WI38 (cell line): ENCODE data around the gene PPP2R2C.

Experiments used
- H3K4me3 ChIP-seq: 2 replicates; pipeline ENCODE4 v1.5.1; 2011; ENCODE audit warnings: low read depth, mild to moderate bottlenecking, control low read depth, low read length
- TF ChIP-seq, protein P1 (sequence below): IDR thresholded peaks from 2 replicates; pipeline ENCODE4 v1.5.1; 2012; ENCODE audit warnings: low read depth, mild to moderate bottlenecking, control low read depth, low read length

PPP2R2C gene

DNA sequence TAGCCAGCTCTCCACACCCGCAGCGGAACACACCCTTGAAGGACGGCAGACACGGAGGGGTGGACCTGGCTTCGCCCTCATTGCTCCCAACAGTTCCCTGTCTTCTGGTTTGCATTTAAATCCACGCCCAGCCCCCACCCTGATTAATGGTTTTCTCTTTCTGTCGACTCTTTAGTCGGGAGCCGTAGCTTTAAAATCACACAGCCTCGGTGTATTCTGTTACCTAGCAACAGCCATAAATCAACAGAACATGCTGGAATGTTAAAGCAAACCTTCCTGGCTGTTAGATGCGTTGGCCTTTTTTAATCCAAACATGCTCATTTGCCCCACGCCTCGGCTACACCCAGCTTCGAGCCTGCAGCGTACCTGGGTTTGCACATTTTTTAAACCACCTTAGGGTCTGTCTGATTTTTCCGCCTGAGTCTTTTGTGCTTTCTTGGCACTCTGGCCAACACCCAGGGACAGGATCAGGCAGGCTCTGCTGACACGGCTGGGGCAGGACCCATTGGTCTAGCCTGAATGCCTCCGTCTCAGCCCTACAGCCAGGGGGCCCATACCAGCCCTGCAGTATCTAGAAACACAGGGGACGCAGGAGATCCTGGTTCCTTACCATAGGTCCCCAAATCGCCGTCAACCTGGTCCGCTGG lies 21.4 kb upstream of the PPP2R2C start:
- no peak overlapping the region for H3K4me3 ChIP-seq

DNA sequence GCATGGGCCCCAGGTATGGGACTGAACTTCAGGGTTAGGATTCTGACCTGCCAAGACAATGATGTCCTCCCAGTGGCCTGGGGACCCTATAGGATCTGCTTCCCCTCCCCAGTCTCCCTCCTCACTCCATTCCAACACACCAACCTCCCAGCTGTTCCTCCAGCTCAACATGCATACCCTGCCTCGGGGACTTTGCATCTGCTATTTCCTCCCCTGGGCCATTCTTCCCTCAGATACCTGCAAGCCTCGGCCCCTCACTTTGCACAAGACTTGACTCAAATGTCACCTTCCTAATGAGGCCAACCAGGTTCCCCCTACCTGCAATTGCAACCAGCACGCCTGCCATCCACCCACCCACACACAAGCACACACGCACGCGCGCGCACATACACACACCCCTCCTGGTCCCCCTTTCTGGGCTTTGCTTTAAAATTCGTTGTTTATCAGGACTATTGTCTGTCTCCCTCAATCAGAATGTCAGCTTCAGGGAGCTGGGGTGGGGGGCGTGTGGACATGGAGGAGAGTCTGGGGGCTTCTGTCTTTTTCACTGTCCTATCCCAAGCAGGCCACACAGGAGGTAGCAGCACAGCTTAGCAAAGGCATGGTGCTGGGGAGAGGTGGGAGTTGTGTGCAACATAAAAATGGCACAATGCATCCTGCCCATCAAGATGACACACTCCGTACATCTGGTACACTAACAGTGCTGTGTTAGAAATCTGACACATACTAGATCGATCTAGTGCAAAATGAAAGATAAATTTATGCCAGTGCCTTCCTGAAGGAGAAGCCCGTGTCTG lies 20.6 kb upstream of the PPP2R2C start:
- H3K4me3 ChIP-seq = no peak overlapping the region
- TF ChIP-seq, protein P1, sequence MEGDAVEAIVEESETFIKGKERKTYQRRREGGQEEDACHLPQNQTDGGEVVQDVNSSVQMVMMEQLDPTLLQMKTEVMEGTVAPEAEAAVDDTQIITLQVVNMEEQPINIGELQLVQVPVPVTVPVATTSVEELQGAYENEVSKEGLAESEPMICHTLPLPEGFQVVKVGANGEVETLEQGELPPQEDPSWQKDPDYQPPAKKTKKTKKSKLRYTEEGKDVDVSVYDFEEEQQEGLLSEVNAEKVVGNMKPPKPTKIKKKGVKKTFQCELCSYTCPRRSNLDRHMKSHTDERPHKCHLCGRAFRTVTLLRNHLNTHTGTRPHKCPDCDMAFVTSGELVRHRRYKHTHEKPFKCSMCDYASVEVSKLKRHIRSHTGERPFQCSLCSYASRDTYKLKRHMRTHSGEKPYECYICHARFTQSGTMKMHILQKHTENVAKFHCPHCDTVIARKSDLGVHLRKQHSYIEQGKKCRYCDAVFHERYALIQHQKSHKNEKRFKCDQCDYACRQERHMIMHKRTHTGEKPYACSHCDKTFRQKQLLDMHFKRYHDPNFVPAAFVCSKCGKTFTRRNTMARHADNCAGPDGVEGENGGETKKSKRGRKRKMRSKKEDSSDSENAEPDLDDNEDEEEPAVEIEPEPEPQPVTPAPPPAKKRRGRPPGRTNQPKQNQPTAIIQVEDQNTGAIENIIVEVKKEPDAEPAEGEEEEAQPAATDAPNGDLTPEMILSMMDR = no peak

More for the DNA sequence above, 21.4 kb upstream of the PPP2R2C start:
- TF ChIP-seq, protein P1 = no peak

DNA sequence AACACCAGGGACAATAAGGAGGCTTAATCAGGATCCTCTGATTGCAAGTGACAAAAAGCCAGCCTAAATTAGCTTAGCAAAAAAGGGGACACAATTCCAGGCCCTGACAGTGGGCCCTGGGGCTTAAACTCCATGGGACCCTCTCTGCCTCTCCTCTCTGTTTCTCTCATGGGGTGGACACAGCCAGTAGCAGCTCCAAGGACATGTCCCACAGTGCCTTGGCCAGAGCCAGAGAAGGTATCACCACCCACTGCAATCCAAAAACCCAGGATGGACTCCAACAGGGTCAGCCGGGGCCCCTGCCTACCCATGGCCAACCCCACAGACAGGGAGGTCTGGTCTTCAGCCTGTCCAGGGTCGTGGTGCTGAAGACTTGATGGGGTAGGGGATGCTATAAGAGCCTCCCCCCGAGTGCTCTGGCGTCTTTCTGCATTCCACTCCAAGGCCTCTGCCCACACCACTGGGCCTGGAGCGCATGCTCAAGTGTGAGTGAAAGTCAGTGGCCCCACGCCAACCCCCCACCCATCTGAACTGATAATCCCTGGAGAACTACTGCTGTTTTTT lies 19.7 kb upstream of the PPP2R2C start:
- H3K4me3 ChIP-seq = no peak overlapping the region
- TF ChIP-seq, protein P1 = no peak

DNA sequence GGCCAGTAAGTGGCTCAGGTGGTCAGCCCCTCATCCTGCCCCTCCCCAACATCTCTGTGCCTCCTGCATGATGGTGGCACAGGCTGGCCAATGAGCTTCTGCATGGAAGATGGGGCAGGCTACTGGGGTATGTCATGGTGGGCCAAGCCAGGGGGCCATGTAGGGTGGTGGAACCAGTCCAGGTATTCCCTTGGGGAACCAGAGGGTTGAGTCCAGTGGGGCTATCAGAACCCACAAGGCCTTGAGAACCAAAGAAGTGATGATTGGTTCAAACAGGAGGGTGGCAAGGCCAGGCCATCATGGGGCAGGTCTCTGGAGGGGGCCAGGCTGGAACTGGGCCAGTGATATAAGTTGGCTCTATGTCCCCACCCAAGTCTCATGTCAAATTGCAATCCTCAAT lies 18.8 kb upstream of the PPP2R2C start:
- TF ChIP-seq, protein P1 = no peak
- no peak overlapping the region for H3K4me3 ChIP-seq

DNA sequence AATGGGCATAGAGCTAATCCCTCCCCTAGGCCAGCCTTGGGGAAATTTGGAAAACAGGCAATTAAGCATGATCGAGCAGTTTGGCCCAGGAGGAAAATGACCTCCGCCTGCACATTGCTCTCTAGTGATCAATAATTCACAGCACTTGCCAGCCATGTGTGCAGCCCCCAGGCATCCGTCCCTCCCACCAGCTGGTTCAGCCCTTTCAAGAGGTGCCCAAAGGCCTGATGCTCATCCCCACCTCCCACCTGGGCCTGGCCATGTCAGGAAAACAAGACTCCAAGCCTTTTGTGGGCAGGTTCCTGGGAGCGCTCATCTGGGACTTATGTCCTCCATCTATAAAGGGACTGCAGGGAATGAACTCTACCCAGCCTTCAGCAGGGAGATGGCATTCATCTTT lies 17.5 kb upstream of the PPP2R2C start:
- H3K4me3 ChIP-seq = no peak overlapping the region
- TF ChIP-seq, protein P1 = no peak

DNA sequence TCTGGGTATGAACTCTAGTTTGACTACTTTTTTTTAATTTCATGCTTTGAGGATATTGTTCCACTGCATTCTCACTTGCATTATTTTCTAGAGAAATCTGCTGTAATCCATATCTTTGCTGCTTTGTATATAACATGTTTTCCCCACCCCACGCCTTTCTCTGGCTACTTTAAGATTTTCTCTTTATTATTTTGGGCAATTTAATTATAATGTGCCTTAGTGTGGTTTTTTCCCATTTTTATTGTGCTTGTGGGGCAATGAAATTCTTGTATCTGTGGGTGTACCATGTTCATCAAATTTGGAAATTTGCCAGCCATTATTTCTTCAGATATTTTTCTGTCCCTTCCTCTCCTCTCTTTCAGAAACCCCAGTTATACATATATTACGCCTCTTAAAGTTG lies 15.1 kb upstream of the PPP2R2C start:
- TF ChIP-seq, protein P1 = no peak

More for the DNA sequence above, 15.1 kb upstream of the PPP2R2C start:
- H3K4me3 ChIP-seq = no peak overlapping the region
